GM23248 (cell line): ENCODE data around the gene FAM3D.

Experiments
- EZH2 ChIP-seq: fragments of 200-600 bp; sonication (generic); IDR thresholded peaks from 2 replicates; pipeline ENCODE4 v1.6.1; 2018; ENCODE audit warnings: antibody characterized with exemption, mild to moderate bottlenecking; ENCODE audit not compliant: insufficient read depth, poor library complexity, severe bottlenecking
- EZH2phosphoT487 ChIP-seq: fragments of 200-600 bp; sonication (generic); IDR thresholded peaks from 2 replicates; pipeline ENCODE4 v1.6.1; 2018; ENCODE audit warnings: antibody characterized with exemption, moderate library complexity, mild to moderate bottlenecking, low read depth; ENCODE audit not compliant: insufficient read depth

- no peak for TF ChIP-seq EZH2
- TF ChIP-seq EZH2phosphoT487, result no peak
Measured at GRCh38 chr3:58679974-58680666, 13.5 kb upstream of the FAM3D start.
